ENCODE data around the gene CFAP410. TPM values are rescaled to one million over a fixed set of nuclear protein-coding genes. Genes with fewer than 3 reads are reported as not detected.
A peak's percentile ranks its signal among the peaks of the same experiment; 100 is the strongest.

Gene CFAP410
- total RNA-seq, 1 experiment from 2014 or later = 33.4 TPM

DNA sequence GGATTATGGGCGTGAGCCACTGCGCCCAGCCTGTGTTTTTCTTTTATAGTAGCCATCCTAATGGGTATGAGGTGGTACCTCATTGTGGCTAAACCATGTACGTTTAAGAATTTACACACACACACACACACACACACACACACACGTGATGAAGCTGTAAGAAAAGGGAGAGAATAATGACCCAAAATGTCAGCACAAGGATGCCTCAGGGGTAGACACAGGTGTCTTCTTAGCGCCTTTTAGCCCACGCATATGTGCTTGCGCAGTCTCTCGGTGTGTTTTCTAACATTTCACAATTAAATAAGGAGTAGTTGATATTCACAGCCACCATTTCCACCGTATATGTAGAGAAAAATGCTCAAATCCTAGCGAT is 40.1 kb downstream of the CFAP410 start:
- no peak for DNase-seq (ENCODE audit: low read depth)

DNA sequence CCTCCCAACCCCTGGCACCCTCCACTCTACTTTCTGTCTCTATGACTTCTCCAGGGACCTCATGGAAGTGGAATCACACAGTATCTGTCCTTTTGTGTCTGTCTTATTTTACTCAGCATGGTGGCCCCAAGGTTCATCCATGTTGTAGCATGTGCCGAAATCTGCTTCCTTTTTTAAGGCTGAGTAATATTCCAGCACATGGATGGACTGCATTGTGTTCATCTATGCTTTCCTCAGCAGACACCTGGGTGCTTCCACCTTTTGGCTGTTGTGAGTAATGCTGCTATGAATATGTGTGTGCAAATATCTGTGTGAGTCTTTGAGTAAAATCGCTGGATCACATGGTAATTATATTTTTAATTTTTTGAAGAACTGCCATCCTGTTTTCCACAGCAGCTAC is 40.9 kb downstream of the CFAP410 start:
- peak; percentile 19 for DNase-seq (ENCODE audit: low read depth)

DNA sequence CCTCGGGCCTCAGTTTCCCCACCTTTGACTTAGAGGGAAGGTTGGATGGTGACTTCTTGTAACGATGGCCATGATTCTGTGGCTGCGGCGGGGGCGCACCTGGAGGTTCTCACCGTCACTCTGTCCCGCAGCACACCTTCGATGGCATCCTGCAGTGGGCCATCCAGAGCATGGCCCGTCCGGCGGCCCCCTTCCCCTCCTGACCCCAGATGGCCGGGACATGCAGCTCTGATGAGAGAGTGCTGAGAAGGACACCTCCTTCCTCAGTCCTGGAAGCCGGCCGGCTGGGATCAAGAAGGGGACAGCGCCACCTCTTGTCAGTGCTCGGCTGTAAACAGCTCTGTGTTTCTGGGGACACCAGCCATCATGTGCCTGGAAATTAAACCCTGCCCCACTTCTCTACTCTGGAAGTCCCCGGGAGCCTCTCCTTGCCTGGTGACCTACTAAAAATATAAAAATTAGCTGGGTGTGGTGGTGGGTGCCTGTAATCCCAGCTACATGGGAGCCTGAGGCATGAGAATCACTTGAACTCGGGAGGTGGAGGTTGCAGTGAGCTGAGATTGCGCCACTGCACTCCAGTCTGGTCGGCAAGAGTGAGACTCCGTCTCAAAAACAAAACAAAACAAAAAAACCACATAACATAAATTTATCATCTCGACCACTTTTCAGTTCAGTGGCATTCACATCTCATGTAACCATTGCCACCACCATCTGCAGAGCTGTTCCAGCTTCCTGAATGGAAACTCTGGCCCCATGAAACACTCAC is 41.5 kb downstream of the CFAP410 start:
- DNase-seq (ENCODE audit: low read depth) = peak; percentile 82

- no peak for DNase-seq (ENCODE audit: low read depth)
Observed at GRCh38 chr21:44296916-44297315, 42.3 kb downstream of the CFAP410 start.

DNA sequence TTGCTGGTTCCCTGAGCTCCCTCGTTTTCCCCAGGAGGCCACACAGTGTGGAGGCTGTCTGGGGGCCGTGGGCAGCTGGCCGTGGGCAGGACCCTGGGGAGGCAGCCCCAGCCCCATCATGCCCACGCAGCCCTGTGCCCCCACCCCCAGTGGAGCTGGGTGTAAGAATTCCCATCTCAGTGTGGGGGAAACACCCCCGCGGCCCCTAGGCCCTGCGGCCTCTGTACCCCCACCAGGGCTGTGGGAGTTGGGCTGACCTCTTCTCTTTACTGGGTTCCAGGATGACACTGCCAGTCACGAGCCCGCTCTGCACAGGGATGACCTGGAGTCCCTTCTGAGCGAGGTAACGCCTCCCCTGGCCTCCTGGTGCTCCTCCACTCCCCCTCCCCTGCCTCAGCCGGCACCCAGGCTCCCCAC is 43.1 kb downstream of the CFAP410 start:
- DNase-seq (ENCODE audit: low read depth) = no peak

- DNase-seq (ENCODE audit: low read depth) = no peak
Observed at GRCh38 chr21:44295646-44296045, 43.5 kb downstream of the CFAP410 start.

DNA sequence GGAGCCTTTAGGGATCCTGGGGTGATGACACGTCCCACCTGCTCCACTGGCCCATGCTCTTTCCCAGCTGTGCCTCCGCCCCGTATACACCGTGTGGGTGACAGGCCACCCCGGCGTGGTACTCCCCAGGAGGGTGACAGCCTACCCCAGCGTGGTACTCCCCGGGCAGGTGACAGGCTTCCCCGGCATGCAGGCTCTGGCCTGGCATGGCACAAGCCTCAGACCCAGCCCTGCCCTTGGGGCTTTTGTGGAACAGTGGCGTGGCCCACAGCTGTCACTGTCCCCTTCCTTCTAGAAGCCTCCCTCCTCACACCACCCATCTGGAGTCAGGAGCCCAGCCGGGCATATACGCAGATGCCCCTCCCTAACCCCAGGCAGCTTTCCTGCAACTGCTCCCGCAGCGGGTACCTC is 44.0 kb downstream of the CFAP410 start:
- no peak for DNase-seq (ENCODE audit: low read depth)

- DNase-seq (ENCODE audit: low read depth) = peak; percentile 42
Observed at GRCh38 chr21:44294391-44295162, 44.6 kb downstream of the CFAP410 start.

DNA sequence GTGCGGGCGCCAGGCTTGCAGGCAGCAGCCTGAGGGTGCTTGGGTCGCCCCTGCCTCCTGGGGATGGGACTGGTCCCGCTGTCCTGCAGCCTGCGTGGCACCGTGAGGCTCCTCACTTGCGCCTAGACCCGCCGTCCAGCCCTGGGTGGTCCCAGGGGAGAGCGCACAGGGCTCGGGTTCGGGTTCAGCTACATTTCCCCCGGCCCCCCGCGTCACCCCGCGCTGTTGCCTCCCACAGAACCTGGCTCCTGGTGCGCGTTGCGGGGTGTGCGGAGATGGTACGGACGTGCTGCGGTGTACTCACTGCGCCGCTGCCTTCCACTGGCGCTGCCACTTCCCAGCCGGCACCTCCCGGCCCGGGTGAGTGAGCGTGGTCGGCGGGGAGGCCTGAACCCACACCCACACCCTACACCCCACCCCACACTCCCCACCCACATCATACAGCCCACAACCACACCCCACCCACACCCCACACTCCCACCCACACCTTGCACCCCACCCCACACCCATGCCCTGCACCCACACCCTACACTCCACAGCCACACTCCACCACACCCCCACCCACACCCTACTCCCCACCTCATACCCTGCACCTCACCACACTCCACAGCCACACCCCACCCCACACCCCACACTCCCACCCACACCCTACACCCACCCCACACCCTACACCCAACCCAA is 45.5 kb downstream of the CFAP410 start:
- DNase-seq (ENCODE audit: low read depth) = no peak

GRCh38 chr21:44292812-44293195 is 46.4 kb downstream of the CFAP410 start:
- no peak for DNase-seq (ENCODE audit: low read depth)

GRCh38 chr21:44291936-44292811 is 47.0 kb downstream of the CFAP410 start:
- no peak for DNase-seq (ENCODE audit: low read depth)

DNA sequence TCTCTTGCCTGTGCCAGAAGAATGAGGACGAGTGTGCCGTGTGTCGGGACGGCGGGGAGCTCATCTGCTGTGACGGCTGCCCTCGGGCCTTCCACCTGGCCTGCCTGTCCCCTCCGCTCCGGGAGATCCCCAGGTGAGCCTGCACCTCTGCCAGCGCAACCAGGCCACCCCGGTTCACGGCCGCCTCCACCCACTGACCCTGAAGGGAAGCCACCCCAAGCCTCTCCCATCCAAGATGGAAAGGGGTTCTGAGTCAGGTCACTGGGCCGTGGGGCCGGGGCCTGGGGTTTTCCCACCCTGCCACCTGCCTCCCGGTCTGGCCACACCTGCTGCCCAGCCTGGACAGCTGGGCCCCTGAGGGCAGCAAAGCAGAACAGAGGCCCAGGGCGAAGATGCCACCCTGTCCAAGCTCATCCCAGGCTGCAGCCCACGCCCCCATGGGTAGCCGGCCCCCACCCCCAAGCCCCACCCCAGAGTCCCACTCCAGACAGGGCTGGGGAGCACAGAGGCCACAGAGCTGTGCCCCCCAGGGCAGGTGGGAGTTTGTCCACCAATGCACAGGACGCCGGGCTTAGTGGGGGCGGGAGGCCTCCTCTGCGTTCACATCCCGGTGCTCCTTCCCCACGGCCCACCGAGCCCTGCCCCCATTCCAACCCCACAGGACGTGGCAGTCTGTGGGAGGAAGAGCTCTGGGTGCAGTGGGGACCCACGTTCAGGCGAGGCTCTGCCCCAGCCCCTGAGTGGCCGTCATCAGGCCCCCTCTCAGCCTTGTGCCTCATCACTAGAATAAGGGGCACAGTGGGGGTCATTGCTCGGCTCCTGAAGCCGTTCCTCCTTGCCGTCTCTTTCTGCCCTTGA is 47.9 kb downstream of the CFAP410 start:
- no peak for DNase-seq (ENCODE audit: low read depth)

GRCh38 chr21:44290327-44291077 is 48.7 kb downstream of the CFAP410 start:
- DNase-seq (ENCODE audit: low read depth) = no peak

GRCh38 chr21:44289381-44290010 is 49.7 kb downstream of the CFAP410 start:
- no peak for DNase-seq (ENCODE audit: low read depth)

- DNase-seq (ENCODE audit: low read depth) = no peak
Observed at GRCh38 chr21:44288251-44289110, 50.7 kb downstream of the CFAP410 start.

DNA sequence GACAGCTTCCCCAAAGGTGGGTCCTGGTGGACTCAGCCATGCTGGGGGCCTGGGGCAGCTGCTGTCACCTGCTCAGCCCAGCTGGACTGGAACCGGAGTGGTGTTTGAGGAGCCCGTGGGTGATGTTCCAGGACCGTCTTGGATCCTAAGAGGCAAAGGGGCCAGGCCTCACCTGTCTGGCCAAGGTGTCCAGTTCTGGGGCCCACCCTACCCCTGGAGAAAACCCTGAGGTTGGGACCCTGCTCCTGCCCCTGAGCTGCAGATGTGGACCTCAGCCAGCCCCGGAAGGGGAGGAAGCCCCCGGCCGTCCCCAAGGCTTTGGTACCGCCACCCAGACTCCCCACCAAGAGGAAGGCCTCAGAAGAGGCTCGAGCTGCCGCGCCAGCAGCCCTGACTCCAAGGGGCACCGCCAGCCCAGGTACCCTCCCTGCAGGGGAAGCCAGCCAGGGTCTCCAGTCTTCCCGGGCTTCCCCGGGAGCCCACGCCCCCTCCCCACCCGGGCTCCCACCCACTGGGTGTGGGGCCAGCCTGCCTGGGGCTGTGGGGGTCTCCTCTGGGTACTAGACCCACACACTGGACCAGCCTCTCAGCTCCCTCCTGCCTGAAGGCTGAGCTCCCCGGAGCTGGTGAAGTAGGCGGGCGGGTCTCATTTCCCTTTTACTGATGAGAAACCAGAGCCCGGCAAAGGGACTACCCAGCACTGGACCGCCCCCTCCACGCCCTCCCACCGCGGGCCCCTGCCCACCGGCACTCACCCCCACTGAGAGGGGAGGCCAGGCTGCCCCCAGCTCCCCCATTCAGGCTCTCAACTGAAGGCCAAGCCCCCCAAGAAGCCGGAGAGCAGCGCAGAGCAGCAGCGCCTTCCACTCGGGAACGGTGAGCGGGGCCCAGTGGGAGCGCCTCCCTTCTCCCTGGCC is 52.2 kb downstream of the CFAP410 start:
- DNase-seq (ENCODE audit: low read depth) = no peak

GRCh38 chr21:44286086-44286715 is 53.0 kb downstream of the CFAP410 start:
- no peak for DNase-seq (ENCODE audit: low read depth)

All from M059J (cell line).